COLO668 (cell line): Measurements from ENCODE around the gene STOML2.
"Not testable (repeated sequence)": the region's sequence is repeated elsewhere in the genome, so short reads cannot be mapped to it uniquely, and the experiment has no call there.

Experiments
- DNase-seq: peaks from one replicate; lab custom pipeline; 2025; ENCODE audit not compliant: unreplicated experiment; lab: John Stamatoyannopoulos, UW

STOML2 gene, protein sequence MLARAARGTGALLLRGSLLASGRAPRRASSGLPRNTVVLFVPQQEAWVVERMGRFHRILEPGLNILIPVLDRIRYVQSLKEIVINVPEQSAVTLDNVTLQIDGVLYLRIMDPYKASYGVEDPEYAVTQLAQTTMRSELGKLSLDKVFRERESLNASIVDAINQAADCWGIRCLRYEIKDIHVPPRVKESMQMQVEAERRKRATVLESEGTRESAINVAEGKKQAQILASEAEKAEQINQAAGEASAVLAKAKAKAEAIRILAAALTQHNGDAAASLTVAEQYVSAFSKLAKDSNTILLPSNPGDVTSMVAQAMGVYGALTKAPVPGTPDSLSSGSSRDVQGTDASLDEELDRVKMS

DNA sequence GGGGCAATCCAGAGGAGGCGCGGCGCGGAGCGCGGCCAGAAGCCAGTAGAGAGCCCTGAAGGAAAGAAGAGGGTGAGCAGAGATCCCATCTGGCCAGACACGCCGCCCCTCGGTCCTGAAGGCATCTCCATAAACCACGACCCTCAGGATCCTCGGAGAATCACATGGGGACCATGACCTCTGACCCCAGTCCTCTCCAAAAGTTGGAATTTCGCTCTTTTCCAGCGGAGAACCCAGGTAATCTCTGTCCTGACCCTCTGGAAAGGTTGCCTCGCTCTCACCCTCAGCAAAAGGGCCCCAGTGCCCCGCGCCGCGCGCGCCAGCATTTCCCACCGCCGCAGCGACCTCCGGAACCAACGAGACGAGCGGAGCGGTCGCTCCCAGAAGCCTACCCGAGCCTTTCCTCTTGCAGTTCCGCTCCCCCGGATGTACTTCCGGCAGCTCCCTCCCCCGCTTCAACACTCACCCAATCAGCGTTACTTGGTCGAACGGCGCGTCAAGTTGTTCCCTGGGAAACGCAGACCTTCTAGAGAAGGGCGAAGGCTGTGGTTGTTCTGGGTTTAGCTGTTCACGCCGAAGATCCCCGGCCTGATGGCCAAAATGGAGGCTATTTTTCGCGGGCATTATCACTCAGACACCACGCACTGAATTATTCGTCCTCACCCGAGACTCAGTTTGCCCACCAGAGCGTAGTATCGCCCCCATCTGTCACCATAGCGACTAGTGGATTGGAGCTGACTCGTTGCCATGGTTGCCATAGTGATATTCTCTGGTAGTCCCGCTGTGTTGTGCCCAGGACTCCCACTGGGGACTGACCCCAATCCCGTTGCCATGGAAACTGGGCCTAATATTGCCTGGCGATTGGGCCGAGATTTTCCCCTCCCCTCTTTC lies at the start of gene STOML2:
Gene STOML2, minus strand, starts transcription at position 363 of the 891 bp plus-strand sequence. Its CDS starts 37 bp downstream, at position 326.
- peak; percentile 93 for DNase-seq

DNA sequence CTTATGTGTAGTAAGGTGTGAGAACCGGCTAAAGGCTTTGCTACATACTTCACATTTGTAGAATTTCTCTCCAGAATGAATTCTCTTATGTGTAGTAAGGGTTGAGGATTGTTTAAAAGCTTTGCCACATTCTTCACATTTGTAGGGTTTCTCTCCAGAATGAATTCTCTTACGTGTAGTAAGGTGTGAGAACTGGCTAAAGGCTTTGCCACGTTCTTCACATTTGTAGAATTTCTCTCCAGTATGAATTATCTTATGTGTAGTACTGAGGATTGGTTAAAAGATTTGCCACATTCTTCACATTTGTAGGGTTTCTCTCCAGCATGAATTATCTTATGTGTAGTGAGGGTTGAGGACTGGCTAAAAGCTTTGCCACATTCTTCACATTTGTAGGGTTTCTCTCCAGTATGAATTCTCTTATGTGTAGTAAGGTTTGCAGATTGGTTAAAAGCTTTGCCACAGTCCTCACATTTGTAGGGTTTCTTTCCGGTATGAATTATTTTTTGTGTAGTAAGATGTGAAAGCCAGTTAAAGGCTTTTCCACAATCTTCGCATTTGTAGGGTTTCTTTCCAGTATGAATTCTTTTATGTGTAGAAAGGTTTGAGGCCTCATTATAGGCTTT lies 45.1 kb upstream of the STOML2 start:
- not testable (repeated sequence) for DNase-seq

DNA sequence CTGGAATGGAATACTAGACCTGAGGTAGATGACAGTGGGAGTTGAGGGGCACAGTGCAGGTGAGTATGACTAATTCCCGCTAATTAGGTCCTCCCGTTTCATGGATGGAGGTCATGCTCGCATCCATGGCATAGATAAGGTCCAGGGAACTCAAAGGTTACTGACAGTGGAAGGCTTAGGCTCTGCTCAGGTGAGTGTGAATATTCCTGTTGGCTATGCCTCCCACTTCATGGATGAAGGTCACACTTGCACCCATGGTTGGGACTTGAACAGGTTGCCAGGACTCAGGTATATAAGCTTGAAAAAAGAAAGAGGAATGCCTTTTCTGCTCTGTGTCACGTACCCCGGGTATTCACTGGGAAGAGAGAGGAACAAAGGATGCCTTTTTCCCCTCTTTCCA lies 39.1 kb upstream of the STOML2 start:
- DNase-seq: no peak

DNA sequence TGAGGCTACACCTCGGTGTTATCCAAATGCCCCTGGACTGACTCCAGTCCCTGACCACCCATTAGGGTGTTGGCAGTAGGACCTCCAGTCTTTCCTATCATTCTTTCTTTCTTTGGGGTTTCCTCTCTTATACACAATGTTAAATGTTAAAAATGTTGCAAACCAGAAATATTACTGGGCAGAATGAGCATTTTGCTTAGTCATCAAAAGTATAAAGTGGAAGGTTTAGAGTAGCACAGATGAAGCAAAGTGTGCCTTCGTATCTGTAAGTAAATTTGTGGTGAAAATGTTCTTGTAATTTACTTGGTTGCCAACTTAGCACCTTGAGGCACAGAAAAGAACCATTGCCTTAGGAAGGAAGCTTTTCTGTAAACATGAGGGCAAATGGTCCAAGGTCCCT lies 37.2 kb upstream of the STOML2 start:
- no peak for DNase-seq

DNA sequence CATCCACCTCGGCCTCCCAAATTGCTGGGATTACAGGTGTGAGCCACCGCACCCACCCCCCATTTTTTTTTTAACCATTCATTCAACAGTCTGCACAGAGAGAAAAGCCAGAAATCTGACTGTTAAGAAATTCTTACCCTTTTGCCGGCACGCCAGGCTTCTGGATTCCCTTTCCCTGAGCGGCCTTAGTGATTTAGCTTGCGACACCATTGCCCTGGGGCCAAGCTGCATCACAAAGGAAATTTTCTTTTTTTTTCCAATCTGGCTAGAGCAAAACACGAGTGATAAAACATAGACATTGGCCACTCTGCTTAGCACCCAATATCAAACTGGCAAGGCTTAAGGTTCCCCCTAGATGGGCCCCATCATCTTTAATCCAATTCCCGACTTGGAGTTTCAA lies 33.9 kb upstream of the STOML2 start:
- DNase-seq: no peak

DNA sequence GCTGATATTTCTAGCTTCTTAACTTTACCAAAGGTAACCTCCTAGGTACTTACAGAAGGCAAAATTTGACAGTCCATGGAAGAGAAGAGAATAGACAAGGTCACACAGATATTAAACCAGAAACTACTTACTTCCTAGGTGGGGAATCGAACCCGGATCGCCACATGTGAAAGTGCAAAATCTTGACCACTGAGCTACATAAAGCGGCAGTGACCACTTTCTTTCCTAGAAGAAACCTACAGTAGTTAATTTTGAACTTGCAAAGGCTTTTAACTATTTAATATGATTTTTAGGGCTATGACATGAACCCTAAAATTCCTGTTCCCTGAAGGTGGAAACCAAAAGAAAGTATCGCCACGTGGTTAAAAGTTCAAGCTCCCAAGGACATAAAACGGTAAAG lies 33.1 kb upstream of the STOML2 start:
- DNase-seq: no peak

DNA sequence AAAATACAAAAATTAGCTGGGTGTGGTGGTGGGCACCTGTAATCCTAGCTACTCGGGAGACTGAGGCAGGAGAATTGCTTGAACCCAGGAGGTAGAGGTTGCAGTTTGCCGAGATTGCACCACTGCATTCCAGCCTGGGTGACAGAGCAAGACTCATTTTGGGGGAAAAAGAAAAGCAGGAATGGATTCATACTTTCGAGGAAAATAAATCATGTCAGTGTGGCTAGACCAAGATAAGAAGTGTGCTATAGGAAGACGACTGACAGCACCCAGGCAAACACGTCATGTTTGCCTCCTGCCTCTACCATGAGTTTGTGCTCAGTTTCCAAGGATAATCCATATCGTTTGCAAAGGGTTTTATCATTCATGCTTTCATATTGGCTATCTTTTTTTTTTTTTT lies 32.0 kb upstream of the STOML2 start:
- no peak for DNase-seq

DNA sequence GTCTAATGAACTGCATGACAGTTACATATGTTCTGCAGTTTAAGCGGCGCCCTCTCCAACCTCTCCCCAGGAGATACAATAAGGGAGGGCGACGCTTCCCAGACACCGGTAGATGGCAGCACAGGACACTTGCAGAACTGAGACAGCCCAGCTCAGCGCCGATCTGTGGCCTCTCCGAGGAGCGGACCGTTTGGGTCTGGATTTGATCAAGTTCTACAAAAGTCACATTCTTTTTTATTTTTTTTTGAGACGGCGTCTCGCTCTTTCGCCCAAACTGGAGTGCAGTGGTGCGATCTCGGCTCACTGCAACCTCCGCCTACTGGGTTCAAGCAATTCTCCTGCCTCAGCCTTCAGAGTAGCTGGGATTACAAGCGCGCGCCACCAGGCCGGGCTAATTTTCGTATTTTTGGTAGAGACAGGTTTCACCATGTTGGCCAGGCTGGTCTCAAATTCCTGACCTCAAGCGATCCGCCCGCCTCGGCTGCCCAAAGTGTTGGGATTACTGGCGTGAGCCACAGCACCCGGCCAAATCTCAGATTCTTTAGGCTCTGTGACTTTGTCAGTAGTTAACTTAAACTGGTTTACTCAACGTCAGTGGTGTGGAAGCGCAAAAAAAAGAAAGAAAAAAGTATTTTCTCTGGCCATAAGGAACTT lies 14.1 kb upstream of the STOML2 start:
- DNase-seq: peak; percentile 87

DNA sequence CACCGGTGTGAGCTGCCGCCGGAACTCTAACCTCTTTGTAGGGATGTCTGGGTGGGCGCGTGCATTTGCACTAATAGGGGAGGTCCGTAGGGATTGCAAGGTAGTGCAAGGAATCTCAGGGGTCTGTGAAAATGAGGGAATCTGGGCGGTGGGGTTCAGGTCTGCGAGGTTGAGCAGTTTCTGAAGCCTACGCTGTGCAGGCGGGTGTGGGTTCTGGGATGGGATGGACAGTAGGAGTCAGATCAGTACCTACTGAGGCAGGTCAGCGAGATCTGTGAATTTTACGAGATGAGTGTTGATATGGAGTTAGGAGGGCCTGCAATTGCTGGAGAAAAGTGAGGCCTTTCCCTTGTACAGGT lies 13.6 kb upstream of the STOML2 start:
- no peak for DNase-seq

DNA sequence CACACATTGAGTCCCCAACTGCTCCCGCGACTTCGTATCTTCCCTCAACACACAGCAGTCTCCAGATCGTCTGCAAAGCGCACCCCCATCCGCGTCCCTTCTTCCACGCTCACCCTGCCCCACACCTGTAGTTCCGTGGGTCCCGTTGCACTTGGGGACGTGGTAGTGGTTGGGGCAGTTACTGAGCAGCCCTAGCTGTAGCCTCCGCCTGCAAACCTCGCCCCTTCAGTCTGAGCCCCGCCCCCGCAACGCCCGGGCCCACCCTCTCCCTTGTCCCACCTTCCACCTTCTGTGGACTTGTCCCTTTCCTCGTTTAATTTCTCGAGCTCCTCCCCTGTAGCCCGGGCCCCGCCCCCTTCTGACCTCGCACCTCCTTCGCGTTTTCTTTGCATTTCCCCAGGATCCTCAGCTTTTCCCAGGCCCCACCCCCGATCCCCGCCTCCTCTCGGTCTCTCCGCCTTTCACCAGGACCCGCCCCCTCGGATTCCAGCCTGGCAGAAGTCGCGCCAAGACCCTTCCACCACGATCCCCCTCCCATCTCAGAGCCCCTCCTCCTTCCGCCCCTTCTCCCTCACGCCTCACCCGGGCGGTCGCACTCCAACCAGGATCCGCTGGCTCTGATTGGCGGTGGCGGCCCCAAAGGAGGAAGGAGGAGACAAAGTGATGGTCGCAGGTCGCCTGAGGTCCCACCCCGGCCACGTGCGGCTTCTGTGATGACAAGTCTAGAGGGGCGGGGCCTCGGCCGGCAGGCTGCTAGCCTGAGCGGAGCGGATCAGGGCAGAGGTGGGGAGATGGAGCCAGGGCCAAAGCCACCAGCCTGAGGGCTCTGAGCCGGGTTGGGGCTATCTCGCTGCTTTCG lies 13.0 kb upstream of the STOML2 start, which contains the start of gene ATOSB:
Gene ATOSB, minus strand, starts transcription at position 183 of the 859 bp plus-strand sequence. CDS start 7,588 bp downstream, outside the sequence.
- peak; percentile 91 for DNase-seq

DNA sequence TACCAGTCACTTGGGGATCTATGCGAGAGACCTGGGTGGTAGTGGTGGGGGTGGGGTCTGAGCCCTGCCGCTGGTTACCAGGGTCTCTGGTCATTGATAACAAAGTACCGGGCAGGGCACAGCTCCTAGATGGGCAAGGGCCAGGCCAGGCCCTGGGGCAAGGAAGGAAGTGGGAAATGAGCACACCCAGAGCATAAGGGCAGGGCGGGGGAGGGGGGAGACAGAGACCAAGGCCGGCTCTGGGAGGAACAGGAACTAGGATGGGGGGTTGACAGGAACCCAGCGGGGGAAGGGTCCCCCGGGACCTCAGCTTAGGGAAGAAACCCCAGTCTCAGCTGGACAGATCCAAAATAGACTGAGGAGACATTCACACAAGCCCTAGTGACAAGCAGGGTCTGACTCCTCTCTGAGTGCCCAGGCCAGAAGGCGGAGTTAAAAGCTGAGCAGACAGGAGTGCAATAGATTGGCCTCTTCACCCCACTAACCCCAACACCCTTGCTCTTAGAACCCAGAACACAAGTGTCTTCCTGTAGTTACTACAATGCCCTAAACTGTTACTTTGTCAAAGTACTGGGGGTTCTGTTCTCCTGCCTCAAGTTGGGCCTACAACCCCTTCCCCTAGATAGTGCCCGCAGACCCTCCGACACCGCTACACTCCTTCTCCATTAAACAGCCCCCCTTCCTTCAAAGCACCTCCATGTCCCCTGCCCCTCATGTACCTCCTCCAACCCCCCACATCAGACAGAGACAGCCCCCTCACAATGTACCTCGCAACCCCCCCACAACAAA lies 12.1 kb upstream of the STOML2 start:
- DNase-seq: peak; percentile 19

DNA sequence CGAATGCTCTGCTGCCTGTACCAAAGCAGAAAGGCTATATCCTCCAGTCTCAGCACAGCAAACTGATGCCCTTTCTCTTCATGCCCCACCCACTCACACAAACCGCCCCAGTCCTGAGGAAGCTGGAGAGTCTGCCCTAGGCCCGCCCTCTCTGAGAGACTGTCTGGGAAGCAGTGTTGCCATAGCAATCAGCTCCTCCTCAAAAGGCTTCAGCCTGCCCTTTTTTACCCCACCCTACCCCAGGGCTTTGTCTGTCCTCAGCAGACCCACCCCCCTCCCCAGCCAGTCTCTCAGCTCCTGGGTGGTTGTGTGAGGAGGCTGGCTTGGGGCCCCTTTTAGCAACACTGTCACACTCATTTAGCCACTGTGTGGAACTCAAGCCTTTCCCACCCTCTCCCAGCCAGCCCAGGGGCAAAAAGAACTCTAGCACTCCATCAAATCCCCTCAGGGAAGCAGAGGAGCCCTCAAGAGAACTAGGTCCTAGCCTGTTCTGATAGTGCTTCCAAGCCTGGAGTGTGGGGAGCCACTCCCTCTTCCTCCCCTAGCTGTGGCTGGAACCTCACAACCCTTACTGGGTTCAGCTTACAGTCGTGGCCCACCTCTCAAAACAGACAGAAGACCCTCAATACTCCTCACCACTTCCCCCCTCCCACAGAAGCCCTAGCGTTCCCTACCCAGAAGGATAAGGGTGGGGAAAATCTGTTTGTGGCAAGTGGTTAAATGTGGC lies 11.3 kb upstream of the STOML2 start:
- peak; percentile 35 for DNase-seq

DNA sequence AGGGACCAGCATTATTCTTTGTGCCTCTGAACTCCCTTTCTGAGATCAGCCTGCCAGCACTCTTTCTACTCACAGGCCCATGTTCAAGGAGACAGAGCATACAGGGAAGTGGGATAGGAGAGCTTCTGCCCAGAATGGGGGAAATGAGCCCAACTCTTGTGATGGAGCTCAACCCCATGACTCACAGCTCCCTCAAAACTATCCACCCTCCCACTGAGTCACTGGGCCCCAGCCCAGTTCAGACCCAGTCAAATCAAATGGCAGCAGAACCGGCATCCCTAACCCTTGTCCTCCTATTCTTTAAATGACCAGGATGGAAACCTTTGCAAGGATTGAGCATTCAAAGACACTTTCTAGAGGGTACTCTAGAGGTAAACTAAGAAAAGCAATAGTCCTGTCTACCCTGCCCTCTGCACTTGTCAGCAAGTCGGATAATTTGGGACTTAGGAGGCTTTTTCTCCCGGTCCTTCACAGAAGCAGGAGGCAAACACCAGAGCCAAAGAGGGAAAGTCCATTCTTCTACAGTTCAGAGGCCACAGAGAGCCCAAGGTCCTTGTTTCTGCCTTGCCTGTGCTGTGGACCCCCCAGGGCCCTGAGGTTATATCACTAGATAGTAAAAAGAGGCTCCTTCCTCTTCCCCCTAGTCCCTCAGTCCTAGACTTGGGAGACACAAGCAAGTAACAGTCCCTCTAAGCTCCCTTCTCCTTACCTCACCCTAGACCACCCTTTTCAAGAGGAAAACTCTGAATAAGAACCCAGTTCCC lies 9.5 kb upstream of the STOML2 start:
- no peak for DNase-seq

DNA sequence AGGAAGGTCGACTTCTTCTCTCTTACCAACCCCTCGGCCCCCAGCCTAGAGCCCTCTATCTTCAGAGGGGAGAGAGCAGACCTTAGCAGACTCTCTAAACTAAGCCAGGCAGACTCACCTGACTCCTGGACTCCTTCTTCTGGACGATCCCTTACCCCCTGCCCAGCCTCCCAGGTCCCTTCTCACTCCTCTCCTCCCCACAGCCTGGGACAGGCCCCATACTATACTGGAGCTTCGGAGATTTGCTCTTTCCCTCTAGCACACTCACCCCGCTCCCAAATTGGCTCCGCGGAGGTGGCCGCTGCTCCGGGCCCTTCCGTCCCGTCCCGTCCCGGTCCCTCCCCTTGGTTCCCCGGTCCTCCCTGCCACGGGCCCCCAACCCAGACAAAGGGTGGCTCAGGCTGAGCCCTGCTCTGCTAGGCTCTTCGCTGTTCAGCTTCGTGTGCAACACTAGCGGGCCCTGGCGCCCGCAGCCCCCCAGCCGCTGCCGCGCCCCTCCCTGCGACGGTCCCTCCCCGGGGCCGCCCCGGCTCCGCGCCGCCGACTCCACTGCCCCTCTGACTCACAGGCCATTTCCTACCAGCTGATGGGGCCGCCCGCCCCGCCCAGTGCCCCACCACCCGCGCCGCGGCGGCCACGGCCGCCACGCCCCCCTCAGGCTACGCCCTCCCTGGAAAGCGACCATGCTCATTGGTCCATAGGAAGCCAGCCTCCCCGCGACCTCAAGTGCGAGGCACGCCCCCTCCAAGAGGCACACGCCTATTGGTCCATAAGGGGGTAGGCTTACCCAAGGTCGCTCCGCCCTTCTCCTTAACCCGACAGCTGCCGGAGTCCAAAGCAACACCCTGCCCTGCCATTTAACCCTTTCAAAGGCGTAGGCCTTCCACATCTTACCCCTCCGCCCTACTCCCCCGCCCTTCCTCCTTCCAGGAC lies 8.3 kb upstream of the STOML2 start:
- DNase-seq: peak; percentile 96

DNA sequence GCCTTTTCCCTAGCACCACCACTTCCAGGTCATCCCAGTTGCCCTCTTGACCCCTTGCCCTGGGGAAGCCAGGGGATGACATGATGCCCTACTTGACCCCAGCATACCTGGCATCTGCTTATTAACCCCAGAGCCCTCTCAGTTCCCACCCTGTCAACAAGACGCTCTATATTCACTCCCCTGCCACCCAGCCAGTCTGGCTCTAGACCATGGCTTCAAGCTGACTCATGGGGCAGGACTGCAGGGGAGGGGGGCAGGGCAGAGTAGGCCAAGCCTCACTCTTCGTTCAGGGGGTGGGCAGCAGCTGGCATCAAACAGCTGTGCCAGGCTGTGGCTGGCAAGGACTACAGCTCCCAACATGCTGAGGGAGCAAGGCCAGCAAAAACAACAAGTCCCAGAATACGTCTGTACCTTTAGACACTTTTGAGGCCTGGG lies 7.4 kb upstream of the STOML2 start:
- DNase-seq: no peak

DNA sequence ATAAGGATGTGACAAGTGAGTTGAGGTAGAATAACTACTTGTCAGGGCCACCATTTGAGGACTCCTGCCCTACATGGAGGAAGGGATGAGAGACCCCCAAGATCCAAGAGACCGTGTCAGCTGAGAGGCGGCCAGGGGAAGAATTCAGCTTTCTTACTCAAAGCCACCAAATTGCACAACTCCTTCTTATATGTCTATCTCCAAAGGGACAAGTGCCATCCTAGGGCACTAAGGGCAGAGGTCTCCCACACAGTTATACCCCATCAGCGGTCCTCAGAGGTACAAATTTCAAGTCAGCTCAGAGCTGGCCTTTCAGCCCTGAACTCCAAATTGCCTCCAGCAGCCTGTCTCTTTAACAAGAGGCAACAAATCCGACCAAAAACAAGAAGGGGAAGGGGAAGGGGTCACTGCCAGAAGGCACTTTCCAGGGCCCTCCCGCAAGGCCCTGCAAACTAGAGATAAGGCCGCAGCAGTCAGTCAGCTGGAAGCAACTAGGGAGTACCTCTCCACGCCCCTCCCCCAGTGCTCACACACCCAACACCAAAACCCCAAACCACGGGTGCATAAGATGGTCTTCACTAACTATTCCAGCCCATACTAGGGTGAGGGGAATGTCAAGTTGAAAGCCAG lies 6.1 kb upstream of the STOML2 start:
- DNase-seq: no peak
